Pancreas (tissue), 10 donors: Measurements from ENCODE around the gene COX7A1. TPM values are rescaled to one million over a fixed set of nuclear protein-coding genes. Genes with fewer than 3 reads are reported as not detected.

Experiments used
- ATAC-seq, 4 donors: fragments of 200-7000 bp; cut with Tn5 transposase; one replicate each; pipeline versions ENCODE4 v1.8.0 to v1.9.1; 2020; ENCODE audit warnings: mild to moderate bottlenecking in 4 of 4, moderate library complexity in 4 of 4
- DNase-seq, 6 donors: peaks; one replicate each; pipeline ENCODE4 v3.0.0-alpha.2; 2020
- FAIRE-seq: peaks from 2 replicates; lab custom pipeline; 2012; peaks lifted over from hg19 to GRCh38; lab: Jason Lieb, UNC
- H3K27ac ChIP-seq, 4 donors: fragments of 200-600 bp; sonication (generic); 1 replicate in 3 of 4; 2 replicates in 1 of 4; pipeline versions ENCODE4 v1.5.0 to v1.8.0; 2020
- H3K27me3 ChIP-seq, 4 donors: fragments of 200-600 bp; one replicate each; pipeline ENCODE4 v1.8.0; 2021
- H3K36me3 ChIP-seq, 3 donors: fragments of 200-600 bp; sonication (generic) in 1 of 3; one replicate each; pipeline versions ENCODE4 v1.5.0 to v1.8.0; 2020 to 2021
- H3K4me1 ChIP-seq, 3 donors: fragments of 200-600 bp; one replicate each; pipeline ENCODE4 v1.8.0; 2021
- H3K4me3 ChIP-seq, 4 donors: fragments of 200-600 bp; sonication (generic) in 2 of 4; one replicate each; pipeline versions ENCODE4 v1.5.0 to v1.8.0; 2020 to 2021
- H3K9me3 ChIP-seq, 4 donors: fragments of 200-600 bp; one replicate each; pipeline ENCODE4 v1.8.0; 2021
- CTCF ChIP-seq, 4 donors: fragments of 200-600 bp; sonication (generic) in 3 of 4; IDR thresholded peaks; one replicate each; pipeline versions ENCODE4 v1.5.0 to v1.8.0; 2021; ENCODE audit warnings: antibody characterized with exemption in 4 of 4
- WGBS, 2 donors: extraction: QIAGEN DNeasy Blood & Tissue Kit; methylation state at CpG; one replicate each; pipeline ENCODE4 v1.1.7; 2013; 5-methylcytosine and 5-hydroxymethylcytosine counted together
- intact Hi-C, 3 donors: fragments of 100-400 bp; cut with DNase I; formaldehyde crosslinking; loops; one replicate each; pipeline versions ENCODE4 v1.11.1 to v1.14.2; 2022
- polyA plus RNA-seq, 2 donors: library from polyadenylated mRNA; stranded (reverse); fragments of 200-250 nt; gene quantifications; one replicate each; pipeline ENCODE4 v1.2.3, GENCODE V29; 2013
- total RNA-seq, 6 donors: library from RNA; stranded (reverse); fragmentation: NEBNext Ultra II Directional in 4 of 6; extraction: Animal tissue kit (Norgen Biotek cat#: 25700) in 4 of 6; gene quantifications; one replicate each; pipeline versions ENCODE4 v1.2.1 to v1.2.4, GENCODE V29; 2021 to 2023
- donor health status: healthy with polysubstance abuse.
- donor health status: DM: no; HTN: no; CAD: no; lungs with moderate emphysema.
- donor health status: DM: no; HTN: no; CAD: no.
- donor health status: control.
- donor health status: control.
- donor health status: Bipolar disorder and iron deficiency.
- donor health status: DM: yes; HTN: yes; CAD: no.
- donor health status: DM: no; HTN: no; CAD: no.
- donor health status: DM: no; HTN: no; CAD: no.
- donor health status: DM: yes; HTN: yes; CAD: no.

The COX7A1 gene
- total and polyA plus RNA-seq, 8 donors: 4.1 to 31.0 (median 15.1) TPM

DNA sequence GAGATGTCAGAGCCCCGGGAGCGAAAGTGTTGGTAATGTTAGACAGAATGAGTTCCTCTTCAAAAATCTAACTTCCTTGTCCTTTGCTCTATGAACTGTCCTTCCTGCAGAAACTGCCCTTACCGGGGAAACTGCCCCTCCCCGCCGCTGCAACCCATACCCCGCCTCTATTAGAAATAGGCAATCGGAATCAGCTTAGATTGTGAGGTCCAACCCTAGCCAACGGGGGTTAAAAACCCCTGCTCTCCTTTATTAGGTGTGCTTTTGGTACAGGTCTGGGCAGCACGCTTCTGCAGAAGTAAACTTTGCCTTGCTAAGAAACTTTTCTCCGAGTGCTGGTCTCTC is 23.9 kb downstream of the COX7A1 start:
- Histone ChIP-seq H3K4me1 (peaks cover 0 to 5% (median 0%) of the 10 kb centered on the region in 3 donors), H3K4me3 (peak overlapping the region in 3 of 4 donors; percentile 40 to 55 (median 43)), H3K27me3 (no peaks in the 10 kb centered on the region), H3K36me3 (no peaks in the 10 kb centered on the region), H3K9me3 (no peaks in the 10 kb centered on the region), H3K27ac (peak overlapping the region; percentile 65 to 91 (median 88))
- intact Hi-C loops: loop anchor here in 2 of 3 donors (5.0 kb wide), 2 partner anchors 39 to 44 kb away; no protein-coding TSS in a partner anchor
- DNase-seq: no peak
- no peak for TF ChIP-seq CTCF (IDR thresholded peaks at IDR 0.05)
- no peak for FAIRE-seq
- peak; percentile 5 to 24 (median 16) for ATAC-seq
- 6 to 8% methylated on average over 10 of the region's 10 CpGs for WGBS, 2 donors

- Histone ChIP-seq H3K27ac (no peak overlapping the region), H3K9me3 (no peaks in the 10 kb centered on the region), H3K4me3 (no peak overlapping the region), H3K27me3 (no peaks in the 10 kb centered on the region), H3K36me3 (peaks cover 0 to 4% (median 2%) of the 10 kb centered on the region in 3 donors), H3K4me1 (peaks cover 0 to 5% (median 0%) of the 10 kb centered on the region in 3 donors)
- FAIRE-seq (no peak), ATAC-seq (no peak), DNase-seq (no peak)
- TF ChIP-seq CTCF (IDR thresholded peaks at IDR 0.05): no peak
- WGBS, 2 donors: 81 to 85% methylated on average over 9 of the region's 9 CpGs
- intact Hi-C loops: loop anchor here in 2 of 3 donors (5.0 kb wide), 2 partner anchors 42 to 47 kb away; no protein-coding TSS in a partner anchor
Observed at GRCh38 chr19:36125557-36125956, 26.7 kb downstream of the COX7A1 start.

GRCh38 chr19:36121486-36122124 is 30.6 kb downstream of the COX7A1 start:
- DNase-seq: no peak
- intact Hi-C loops: no loop called here
- 90% methylated on average over 44 to 49 of the region's 49 CpGs for WGBS, 2 donors
- Histone ChIP-seq H3K9me3 (no peaks in the 10 kb centered on the region), H3K36me3 (peaks cover 0 to 4% (median 2%) of the 10 kb centered on the region in 3 donors), H3K4me1 (peaks cover 0 to 3% (median 0%) of the 10 kb centered on the region in 3 donors), H3K27ac (no peak overlapping the region), H3K4me3 (no peak overlapping the region), H3K27me3 (no peaks in the 10 kb centered on the region)
- FAIRE-seq: no peak
- no peak for TF ChIP-seq CTCF (IDR thresholded peaks at IDR 0.05)
- ATAC-seq: no peak

- no peak for DNase-seq
- Histone ChIP-seq H3K27me3 (no peaks in the 10 kb centered on the region), H3K27ac (no peak overlapping the region), H3K9me3 (no peaks in the 10 kb centered on the region), H3K4me3 (no peak overlapping the region), H3K4me1 (peaks cover 0 to 9% (median 3%) of the 10 kb centered on the region in 3 donors), H3K36me3 (peaks cover 0 to 4% (median 2%) of the 10 kb centered on the region in 3 donors)
- intact Hi-C loops: no loop called here
- no peak for ATAC-seq
- 92% methylated on average over 17 to 18 of the region's 18 CpGs for WGBS, 2 donors
- no peak for TF ChIP-seq CTCF (IDR thresholded peaks at IDR 0.05)
- FAIRE-seq: no peak
Observed at GRCh38 chr19:36120984-36121358, 31.3 kb downstream of the COX7A1 start.
